ENCODE measurements around the gene TSPAN17.

The TSPAN17 gene

DNA sequence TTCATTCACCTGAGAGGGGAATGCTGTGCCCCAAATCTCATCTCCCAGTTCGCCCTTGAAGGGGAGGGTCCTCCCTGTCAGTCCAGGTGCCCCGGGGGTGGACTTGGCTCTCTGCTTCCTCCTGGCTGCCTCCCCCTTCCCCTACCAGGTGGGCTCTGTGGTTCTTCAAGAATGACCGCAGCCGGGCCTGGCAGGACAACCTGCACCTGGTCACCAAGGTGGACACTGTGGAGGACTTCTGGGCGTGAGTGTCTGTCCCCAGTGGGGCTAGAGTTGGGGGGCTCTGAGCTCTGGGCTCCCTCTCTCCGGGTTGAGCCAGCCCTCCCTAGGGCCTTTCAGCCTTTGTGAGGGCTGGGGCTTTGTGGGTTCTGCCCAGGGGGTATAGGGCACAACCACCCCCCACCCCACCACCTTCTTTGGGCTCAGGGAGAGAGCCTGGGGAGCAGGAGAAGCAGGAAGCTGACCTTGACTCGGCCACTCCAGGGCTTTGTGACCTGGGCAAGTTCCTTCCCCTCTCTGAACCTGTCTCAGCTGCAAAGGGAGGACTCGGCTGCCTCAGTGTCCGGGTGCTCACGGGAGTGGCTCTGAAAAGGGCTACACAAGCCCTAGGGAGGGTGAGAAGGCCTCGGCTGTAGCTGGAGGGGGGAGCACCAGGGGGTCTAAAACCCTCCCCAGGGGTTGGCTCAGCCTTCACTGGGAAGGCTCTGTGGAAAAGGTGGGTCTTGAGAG, 3.6 kb upstream of the TSPAN17 start:
- DNase-seq: no peak

DNA sequence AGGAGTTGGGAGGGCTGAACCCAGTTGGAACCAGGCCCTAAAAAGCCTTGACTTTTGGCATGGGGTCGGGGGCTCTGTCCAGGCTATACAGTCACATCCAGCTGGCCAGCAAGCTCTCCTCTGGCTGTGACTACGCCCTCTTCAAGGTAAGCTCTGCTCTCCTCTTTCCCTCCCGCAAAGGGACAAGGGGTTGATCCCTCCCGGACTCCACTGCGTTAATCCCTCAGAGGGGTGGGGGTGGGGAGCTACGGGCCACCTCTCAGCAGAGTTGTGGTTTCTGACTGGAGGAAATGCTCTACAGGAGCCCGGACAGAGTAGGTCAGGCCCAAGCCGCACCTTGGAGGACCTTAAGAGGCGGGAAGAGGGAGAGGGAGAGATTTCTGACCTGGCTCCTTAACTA, 3.0 kb upstream of the TSPAN17 start:
- DNase-seq: no peak

DNA sequence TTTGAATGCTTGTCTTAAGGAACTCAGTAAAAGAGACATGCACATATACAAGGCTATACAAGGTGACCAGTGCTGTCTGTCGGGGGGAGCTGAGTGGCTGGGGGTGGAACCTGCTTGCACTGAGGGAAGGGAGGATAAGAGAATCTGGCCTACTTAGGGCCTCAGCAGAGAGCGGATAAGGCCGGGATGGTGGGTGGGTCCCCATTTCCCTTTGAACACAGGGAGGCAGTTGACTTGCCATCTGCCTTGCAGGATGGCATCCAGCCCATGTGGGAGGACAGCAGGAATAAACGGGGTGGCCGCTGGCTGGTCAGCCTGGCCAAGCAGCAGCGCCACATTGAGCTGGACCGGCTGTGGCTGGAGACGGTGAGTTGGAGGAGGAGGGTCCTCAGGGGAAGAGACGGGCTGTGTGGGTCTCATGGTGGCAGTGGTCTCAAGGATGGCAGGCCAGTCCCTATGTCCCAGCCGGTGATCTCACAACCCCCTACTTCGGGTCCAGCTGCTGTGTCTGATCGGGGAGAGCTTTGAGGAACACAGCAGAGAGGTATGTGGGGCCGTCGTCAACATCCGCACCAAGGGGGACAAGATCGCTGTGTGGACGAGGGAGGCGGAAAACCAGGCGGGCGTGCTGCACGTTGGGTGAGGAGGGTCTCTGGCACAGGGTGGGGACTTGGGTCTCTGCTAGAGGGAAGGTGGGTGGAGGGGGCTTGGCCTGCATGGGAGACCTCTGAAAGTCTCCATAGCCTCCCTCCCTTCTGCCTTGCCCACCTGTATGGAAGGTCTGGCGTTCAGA, 2.2 kb upstream of the TSPAN17 start:
- no peak for DNase-seq

- no peak for DNase-seq
Observed at GRCh38 chr5:176646049-176646706, 1.1 kb upstream of the TSPAN17 start.

GRCh38 chr5:176646707-176647029, 616 bp upstream of the TSPAN17 start:
- no peak for DNase-seq

- DNase-seq: peak; percentile 16
Observed at GRCh38 chr5:176647843-176648473, 674 bp downstream of the TSPAN17 start.

DNA sequence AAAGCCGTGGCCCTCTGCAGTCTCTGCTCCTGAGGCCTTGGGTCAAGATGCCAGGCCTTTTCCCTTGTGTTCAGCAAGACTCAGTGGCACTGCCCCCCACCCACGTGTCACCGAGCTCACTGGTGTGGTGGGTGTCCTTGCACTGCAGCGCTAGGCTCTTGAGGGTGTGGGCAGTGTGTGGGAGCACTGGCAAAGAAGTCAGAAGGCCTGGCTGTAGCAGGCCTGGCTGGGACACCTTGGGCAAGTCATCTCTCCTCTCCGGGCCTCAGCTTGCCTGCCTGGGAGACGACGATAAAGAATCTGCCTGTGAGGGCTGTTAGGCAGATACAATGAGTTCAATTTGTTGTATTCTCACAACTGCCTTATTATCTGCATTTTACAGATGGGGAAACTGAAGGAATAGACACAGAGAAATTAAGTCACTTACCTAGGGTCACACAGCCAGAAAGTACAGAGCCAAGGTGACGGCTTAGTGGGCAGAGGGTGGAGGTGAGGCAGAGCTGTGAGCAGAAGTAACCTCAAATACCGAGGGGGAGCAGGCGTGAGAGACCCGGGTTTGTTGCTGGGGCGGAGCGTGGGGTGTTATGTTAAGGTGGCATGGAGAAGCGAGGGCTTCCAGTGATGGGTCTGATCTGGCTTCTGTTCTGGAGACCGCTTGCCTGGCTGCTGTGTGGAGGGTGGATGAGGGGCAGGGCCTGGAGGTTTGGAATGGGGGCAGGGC, 1.4 kb downstream of the TSPAN17 start:
- DNase-seq: no peak

DNA sequence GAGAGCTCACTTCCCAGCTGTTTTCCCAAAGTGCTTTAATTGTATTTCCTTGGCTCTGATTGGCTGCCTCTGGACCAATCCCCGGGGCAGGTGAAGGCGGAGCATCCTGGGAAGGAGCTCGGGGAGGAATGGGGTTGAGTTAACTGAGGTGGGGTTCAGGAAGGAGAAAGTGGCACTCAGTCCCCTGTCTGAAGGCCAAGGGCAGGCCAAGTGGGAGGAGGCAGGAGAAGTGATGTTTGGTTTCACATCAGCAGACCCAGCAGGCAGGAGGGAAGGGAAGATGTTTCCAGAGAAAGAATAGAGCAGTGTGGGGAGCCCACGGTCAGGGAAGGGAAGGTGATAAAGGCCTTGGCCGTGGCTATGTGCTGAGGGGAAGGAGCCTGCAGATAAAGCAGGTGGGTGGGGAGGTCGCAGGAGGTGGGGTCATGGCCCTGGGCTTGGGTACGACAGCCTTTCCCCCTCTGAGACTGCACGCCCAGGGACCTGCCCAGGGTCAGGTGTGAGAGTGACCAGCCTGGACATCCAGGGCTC, 3.1 kb downstream of the TSPAN17 start:
- no peak for DNase-seq

DNA sequence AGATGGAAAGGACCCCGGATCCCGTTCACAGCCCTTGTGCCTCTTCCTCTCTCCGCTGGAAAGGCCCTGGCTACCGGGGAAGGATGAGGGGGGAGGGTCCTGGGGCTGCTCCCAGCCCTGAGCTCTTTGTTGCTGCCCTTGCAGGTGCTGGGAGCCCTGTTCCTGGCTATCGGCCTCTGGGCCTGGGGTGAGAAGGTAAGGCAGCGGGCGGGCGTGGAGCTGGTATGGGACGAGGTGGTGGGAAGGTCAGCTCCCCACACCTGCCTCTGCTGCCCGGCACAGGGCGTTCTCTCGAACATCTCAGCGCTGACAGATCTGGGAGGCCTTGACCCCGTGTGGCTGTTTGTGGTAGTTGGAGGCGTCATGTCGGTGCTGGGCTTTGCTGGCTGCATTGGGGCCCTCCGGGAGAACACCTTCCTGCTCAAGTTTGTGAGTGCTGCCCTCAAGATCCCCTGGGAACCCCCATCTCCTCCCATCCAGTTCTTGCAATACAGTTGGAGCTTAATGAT, 4.2 kb downstream of the TSPAN17 start:
- no peak for DNase-seq

- DNase-seq: no peak
Observed at GRCh38 chr5:176652136-176652535, 4.9 kb downstream of the TSPAN17 start.

- no peak for DNase-seq
Observed at GRCh38 chr5:176653401-176654385, 6.4 kb downstream of the TSPAN17 start.

DNA sequence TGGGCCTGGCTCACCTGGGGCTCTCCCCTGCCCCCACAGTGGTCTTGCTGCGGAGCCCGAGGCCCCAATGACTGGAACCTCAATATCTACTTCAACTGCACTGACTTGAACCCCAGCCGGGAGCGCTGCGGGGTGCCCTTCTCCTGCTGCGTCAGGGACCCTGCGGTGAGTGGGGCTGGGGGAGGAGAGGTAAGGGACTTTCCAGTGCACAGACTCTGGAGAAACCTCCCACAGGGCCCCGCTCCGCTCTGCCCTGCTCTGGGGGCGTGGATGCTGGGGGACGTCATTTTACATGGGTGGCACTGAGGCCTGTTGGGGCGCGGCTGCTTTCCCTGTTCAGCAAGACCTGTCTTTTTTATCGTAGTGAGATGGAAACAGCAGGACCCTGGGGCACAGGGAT, 7.6 kb downstream of the TSPAN17 start:
- DNase-seq: no peak

- DNase-seq: no peak
Observed at GRCh38 chr5:176656467-176656990, 9.2 kb downstream of the TSPAN17 start.

DNA sequence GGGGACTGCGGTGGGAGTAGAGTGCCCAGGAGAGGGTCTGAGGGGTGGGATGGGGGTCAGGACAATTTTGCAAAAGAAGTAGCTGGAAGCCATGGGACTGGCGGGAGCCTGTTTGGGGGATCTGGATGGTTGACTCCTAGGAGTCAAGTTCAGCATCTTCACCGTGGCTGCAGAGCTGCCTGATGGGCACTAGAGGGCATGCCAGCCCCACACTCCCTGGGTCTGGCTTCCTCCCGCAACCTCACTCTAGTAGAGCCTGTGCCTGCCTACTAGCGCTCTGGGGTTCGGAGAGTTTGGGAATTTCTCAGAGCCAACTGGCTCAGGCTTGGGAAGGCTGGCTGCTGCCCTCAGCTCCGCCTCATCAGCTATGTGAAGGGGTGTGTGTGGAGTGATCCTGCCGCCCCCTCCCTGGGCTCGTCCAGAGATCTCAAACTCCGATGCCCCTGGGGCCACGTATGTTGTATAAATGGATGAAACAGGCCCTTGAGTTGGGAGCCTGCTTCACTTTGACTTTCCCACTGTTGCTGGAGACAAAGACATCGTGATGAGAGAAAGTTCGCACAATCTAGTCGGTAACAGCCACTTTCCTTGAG, 10.8 kb downstream of the TSPAN17 start:
- DNase-seq: peak; percentile 35

DNA sequence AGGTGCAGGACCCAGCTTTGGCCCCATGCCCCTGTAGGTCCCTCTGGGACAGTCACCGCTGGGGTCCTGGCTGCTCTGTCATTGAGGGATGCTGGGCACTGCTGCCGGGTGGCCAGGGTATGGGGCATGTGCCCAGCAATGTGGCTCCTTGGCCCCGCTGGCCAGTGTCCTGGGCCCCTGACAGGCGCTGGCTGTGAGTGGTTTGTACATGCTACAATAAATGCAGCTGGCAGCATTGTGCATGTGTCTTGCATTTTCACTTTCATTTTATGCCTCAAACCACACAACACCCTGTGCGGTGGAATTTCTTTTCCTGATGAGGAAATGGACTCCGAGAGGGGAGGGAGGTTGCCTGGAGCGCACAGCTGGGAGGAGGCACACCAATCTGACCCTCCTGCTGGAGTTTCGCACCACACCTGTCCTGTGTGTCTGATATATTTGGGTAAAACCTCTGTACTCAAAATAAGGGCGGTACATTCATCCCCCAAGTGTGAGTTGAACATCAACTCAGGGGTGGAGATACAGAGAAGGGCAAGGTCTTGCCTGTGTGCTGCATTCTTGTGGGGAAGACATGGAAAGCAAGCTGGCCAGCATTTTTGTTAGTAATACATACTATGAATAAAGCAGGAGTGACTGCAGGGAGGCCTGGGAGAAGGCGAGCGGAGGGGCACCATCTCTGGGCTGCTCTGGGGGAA, 11.7 kb downstream of the TSPAN17 start:
- DNase-seq: no peak

- DNase-seq: no peak
Observed at GRCh38 chr5:176659512-176659839, 12.2 kb downstream of the TSPAN17 start.

GRCh38 chr5:176659860-176660461, 12.7 kb downstream of the TSPAN17 start:
- DNase-seq: no peak

DNA sequence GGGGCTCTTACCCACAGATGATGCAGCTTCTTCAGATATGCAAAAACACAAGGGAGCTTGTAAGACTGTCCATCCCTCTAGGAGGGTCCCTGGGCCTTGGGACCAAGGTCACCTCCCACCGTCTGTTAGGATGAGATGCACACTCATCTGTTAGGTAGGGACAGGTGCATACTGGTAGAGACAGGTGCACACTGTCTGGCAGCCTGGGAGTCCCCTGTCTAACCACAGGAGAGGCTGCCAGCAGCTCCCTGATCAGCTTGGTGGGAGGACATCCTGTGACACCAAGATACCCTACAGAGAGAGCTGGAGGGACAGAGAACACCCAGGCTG, 13.2 kb downstream of the TSPAN17 start:
- no peak for DNase-seq

- DNase-seq: peak; percentile 65
Observed at GRCh38 chr5:176660860-176661641, 13.8 kb downstream of the TSPAN17 start.

Measured in effector CD8-positive, alpha-beta T cell (primary cell).